ENCODE measurements around the gene MLYCD.
"Not testable (repeated sequence)": the region's sequence is repeated elsewhere in the genome, so short reads cannot be mapped to it uniquely, and the experiment has no call there.

The MLYCD gene

DNA sequence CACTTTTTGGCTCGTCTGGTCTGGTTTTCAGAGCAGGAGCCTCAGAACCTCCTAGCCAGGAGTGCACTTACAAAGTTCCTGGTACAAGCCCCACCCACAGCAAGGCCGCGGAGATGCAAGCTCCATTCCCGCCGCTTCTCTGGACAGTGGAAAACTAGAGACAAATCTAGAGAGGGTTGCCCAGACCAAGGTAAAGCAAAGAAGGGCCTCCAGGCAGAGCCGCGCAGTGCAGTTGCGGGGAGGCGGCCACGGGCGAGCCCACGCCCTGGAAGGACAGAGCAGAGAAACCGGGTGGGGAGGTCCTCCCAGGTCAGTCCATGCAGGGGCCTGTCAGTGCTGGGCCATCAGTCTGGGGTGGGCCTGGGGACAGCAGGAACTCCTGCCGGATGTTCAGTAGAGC, 43.2 kb downstream of the MLYCD start:
- no peak for DNase-seq

DNA sequence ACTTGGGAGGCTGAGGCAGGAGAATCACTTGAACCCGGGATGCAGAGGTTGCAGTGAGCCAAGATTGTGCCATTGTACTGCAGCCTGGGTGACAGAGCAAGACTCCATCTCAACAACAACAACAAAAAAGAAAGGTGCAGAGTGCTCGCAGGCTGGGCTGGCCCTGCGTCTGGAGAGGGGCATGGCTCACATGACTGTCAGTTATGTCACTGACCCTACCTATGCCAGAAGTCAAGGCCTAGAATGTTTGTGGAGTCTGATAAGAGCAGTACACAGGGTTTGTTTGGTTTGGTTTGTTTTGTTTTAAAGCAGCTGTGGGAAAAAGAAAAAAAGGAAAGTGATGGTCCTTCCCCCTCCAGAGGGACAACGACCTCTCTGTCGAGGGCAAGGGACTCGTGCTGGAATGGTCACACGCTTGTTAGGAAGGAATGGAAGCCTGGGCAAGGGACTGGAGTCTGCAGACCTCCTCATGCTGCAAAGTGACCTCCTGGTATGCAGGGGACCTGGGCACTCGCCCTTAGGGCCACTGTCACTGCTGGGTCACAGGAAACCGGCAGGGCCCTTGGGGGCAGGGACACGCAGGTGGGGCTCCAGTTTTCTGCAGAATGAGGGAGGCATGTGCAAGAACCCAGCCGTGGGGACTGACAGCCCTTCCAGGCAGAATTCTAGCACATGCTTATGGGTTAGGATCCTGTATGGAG, 44.0 kb downstream of the MLYCD start:
- no peak for DNase-seq

DNA sequence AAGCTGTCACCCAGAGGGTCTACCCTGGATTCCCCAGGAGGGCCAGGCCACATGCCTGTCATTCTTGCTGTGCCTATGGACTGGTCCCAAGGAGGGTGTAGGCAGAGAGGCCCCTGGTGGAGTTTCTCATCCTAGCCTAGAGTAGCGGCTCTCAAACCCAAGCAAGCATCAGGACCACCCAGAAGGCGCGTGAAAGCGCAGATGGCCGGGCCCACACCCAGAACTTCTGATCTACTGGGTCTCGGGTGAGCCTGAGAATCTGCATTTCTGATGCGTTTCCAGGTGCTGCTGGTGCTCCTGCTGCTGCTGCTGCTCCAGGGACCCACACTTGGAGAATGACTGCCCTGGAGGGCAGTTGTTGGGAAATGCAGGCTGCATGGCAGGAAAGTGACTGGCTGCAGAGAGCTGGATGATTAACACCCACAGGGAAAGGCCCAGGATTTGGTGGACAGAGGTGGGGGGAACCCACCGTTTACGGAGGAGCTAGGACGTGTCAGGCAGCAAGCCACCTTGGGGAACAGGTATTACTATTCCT, 44.7 kb downstream of the MLYCD start:
- no peak for DNase-seq

DNA sequence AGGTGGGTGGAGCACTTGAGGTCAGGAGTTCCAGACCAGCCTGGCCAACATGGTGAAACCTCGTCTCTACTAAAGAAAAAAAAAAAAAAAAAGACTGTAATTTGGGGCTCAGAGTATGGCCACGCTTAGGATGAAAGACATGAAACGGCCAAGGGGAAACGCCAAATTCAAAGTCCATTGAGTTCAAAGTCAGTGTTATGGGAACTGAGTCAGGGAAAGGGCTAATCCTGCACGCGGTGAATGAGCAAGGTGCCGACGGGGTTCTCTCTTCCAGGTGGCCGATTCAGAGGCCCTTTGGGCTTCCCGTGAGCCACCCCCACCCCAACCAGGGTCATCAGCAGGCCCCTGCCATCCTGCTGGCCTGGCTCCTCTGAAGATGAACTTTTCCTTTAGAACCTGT, 46.7 kb downstream of the MLYCD start:
- DNase-seq: no peak

DNA sequence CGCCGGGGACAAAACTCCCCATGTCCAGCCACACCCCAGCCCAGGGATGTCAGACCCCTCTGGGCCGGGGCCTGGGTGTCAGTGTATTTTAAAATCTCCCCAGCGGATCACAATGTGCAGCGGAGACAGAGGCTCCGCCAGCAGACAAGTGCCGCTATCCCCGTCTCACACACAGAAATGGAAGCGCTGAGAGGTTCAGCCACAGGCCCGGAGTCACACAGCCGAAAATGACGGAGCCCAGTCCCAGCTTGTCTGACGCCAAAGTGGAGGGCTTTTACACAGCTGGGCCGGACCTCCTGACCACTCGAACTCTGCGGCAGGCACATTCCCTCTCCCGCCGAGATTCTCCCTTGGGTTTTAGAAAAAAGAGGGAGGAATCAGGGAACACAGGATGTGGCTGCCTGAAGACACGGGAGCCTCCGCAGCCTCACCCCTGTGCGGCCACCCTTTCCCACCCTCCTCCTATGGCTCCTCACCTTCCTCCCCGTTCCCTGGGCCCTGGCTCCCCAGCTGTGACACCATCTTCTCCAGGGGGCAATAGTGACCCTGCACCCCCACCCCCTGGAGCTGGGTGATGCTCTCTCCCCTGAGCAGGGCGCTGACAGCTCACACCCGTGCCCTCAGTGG, 47.4 kb downstream of the MLYCD start:
- DNase-seq: no peak

DNA sequence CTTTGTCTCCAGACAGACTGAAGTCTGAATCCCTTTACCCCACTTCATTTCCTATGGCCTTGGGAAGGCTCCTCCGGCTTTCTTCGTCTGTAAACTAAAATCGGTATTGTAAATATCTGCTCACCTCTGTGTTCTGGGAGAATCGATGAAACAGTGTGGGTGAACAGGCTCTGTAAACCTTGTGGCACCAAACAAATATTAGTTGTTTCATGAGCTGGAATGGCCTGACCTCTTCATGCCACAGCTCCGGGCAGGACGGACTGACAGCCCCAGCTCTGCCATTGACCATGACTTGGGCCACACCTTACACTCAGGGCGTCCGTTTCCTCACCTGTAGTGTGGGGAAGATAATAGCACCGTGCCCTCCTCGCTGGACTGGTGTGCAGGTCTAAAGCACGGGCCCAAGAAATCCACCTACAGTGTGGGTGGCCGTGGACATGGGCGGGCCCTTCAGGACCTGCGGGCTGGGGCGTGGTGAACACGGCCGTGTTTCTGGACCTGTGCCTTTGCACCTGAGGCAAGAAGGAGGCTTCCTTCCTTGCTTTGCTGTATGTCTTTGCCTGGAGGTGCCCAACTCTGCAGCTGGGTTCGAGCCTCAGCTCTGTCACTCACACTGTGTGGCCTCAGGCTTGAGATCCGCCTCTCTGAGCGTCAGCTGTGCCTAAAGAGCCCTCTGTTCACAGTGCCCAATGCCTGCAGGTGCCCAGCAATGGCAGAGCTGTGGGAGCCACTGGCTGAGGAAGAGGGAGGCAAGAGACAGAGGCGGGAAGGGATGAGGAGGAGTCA, 48.1 kb downstream of the MLYCD start:
- no peak for DNase-seq

DNA sequence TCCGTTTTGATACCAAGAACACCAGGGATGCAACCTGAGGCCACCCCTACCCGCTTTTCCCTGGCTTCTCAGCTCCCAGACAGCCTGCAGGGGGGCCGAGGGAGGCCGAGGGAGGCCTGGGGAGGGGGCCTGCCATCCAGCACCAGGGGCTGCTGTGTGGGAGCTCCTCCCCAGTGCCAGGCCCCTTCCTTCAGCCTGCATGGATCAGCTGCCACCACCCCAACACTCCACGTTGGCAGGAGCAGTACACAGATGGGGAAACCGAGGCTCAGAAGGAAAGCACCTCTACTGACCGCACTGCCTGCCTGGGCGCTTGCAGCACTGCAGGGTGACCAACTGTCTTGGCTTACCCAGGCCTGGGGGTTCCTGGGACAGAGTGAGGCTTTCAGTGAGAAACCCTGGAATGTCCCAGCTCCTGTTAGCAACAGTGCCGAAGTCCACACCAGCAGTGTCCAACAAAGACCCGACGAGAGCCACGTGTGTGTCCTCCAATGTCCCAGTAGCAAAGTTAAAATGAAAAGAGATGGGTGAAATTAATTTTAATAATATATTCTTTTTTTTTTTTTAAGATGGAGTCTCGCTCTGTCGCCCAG, 48.8 kb downstream of the MLYCD start:
- DNase-seq: no peak

DNA sequence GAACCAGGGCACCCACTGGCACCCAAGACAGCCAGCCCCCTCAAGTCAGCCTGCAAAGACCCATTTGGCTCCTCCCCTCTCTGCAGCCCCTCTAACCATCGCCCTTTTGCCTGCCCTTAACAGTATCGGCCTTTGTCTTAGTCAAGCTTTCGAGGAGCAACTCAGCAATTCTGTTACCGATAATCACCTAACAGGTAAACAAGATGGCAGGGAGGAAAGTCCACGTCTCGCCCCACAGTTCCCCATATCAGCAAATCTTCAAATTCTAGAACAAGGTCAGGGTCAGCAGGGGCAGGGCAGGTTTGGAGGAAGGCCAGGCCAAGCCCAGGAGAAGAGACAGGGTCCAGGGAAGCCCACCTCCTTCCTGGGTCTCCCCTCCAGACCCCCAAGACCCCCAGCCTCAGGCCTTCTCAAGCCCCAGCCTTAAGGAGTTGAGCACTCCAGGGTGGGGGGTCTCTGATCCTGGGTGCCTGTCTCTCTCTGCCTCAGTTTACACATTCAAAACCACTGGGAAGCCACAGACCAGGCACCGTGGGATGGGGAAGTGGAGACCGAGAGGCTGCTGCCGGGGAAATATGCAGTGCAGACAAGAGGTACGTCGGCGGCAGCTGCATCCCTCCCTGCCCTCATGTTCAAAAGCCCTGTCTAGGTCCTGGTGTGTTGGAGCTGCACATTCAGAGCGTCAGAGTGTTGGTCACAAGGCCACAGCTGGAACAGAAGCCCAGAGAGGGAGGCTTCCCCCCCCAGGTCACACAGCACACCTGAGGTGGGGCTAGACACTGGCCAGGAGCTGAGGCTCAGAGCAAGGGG, 50.2 kb downstream of the MLYCD start:
- DNase-seq: no peak

DNA sequence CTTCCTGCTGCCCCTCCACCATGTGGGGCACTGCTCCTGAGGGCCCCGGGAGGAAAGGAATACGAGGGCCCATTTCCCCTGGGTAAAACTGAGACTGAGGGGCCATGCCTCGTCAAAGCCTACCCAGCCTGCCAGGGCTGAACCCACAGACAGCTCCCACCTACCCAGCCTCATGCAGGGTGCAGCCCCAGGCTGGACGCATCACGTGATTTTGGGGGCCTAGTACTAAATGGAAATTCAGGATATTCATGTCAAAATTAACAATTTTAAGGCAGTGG, 50.7 kb downstream of the MLYCD start:
- no peak for DNase-seq

DNA sequence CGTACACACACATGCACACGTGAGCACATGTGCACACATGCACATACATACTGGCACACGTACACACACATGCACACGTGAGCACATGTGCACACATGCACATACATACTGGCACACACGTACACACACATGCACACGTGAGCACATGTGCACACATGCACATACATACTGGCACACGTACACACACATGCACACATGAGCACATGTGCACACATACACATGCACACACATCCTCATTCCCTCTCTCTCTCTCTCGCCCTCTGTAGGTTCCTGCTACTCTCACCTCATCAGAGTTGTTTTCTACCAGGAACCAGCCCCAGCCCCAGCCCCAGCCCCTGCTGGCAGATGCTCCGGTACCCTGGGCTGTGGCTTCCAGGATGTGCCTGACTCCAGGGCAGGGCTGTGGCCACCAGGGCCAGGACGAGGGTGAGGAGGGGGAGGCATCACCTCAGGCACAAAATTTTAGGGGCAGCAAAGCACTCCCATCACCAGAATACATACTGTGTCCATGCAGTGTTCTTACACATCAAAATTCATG, 52.0 kb downstream of the MLYCD start:
- not testable (repeated sequence) for DNase-seq

DNA sequence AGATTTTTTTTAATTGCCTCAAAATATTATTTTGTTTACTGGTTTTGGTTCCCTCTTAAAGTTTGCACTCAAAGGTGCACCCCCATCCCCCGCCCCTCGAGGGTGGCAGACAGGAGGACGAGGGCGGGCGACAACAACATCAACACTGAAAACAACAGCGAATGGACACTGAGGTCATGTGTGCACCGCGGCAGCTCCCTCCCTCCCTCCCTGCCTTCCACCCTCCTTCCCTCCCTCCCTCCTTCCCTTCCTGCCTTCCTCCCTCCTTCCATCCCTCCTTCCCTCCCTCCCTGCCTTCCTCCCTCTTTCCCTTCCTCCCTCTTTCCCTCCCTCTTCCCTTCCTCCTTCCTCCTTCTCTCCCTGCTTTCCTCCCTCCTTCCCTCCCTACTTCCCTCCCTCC, 52.6 kb downstream of the MLYCD start:
- no peak for DNase-seq

DNA sequence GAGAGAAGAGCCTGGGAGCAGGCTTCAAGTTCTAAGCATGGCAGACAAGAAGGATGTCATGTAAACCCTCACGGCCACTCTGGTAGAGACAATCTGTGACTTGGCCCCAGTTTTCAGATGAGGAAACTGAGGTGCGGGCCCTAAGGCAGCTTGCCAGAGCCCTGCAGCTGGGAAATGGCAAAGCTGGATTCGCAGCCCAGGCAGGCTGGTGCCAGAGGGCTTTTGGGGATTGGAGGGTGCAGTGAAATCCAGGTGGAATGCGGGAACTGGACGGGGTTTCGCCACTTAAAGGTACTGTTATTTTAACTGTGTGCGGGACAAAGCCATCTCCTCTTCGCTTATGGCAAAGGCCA, 53.6 kb downstream of the MLYCD start:
- DNase-seq: no peak

DNA sequence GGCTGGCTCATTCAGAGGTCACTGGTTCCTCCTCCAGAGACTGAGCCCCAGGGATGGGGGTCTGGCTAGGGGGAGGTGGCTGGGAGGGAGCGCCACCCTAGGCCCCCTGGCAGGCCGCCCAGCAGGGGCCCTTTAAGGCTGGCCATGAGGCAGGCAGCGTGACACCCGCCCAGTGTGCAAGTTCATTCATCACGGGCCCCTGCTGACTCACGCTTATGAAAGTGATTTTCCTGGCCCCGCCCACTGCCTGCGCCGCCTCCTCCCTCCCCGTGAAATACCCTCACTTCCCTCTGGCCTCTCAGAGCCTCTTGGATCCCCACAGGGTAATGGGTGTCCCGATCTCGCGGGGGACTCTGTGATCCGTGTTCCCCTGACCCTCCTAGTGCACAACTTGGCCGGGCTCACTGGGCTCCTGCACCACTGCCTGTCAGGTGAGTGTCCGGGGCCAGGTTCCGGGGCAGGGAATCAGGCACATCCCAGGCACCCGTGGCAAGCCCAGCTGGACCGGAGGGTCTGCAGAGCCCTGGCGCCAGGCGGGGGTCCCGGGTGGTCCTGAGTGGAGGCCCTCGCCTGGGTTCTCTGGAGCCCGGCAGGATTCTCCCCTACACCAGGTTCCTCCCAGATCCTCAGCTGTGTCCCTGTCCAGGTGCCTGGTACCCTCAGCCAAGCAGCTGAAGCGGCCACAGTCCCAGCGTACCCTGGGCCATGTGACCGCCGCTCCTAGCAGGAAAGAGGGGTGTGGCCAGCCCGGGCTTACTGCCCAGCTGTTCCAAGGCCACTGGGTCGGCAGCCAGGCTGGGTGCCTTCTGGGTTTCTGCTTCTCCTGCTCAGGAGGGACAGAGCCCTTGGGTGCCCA, 54.3 kb downstream of the MLYCD start, which contains the start of gene OSGIN1:
OSGIN1 (plus strand) TSS at position 301 of the 856 bp plus-strand sequence. CDS start 4,432 bp downstream, outside the sequence.
- DNase-seq: peak; percentile 97

DNA sequence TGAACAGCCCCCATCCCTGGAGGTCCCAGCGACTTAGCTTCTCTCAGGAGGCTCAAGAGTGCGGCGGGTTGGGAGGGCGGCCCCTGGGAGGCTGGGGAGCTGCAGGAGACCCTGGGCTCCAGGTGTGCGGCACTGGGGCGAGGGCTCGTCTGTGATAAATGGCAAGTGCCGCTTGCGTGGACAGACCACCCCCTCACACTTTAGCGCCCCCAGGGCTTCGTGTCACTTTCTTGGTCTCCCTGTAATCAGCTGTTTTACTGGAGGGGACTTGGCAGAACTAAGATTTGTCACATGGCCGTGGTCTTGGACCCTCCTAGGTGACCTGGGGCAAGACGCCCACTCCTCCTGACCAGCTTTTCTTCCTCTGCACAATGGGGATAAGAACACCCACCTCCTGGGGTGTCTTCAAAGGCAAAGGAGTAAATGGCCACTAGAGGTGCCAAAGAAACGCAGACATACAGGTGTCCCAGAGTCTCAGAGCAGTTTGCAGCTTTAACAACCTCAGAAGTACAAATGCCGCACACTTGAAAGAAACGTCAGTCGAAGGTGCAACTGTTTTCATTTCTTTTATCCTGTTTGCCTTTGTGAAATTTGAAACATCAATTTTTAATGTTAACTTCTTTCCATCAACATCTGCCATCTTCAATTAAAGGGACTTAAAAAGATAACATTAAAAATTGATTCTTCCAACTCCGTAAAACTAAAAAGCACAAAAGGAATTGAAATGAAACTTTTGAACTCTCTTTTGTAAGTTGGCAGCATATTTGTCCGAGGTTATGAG, 55.1 kb downstream of the MLYCD start:
- peak; percentile 9 for DNase-seq

DNA sequence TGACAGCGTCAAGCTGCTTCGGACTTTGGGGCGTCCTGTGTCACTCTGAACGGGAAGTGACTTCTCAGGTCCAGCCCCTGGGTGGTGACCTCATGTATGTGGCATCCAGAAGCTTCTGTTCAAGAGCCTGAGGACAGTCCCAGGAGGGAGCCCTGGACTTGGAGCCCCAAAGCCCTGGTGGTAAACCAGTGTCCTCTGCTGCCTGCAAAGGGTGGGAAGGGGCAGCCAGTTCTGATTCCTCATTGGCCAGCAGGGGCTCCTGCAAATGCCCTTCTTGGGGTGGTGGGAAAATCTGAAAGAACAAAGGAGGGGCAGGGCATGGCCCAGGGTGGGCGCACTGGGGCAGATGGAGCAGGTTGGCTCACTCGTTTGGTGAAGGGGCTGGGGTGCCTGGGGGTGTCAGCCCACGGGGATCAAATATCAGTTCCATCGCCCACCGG, 55.7 kb downstream of the MLYCD start:
- DNase-seq: peak; percentile 71

DNA sequence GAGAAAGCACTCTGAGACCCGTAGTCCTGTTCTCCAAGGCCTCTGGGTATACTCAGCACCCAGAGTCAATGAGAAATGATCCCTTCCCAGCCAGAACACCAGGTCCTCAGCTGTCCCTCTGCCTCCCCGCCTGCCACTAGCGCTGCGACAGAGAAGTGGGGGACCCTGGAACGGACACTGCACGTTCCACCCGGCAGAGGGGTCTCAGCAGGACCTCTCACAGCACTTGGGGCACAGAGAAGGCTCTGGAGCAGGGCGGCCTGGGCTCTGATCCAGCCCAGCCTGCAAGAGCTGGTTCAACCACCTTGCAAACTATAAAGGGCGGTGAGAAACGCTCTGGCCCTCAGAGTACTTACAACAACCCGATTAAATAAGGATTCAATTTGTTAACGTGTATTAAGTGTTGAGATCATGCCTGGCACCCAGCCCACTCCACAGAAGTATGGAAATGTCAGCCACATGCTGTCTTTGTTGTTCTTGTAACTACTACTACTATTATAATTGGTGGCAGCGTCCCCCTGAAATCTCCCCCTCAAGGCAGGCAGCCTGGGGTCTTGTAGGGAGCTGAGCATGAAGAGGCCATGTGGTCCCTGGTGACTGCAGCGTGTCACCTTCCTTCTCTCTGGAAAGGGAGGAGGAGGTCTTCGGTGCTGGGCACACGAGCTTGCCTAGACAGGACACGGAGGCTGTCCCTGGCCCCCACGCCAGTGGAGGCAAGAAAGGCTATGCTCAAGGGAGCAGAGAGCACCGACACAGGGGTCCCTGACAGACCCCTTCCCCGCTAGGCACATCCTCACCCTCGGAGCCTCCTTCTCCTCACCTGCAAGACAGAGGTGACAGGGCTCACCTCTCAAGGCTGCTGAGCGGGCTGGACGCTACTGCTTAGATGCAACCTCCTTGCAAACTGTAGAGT, 56.6 kb downstream of the MLYCD start:
- DNase-seq: no peak

DNA sequence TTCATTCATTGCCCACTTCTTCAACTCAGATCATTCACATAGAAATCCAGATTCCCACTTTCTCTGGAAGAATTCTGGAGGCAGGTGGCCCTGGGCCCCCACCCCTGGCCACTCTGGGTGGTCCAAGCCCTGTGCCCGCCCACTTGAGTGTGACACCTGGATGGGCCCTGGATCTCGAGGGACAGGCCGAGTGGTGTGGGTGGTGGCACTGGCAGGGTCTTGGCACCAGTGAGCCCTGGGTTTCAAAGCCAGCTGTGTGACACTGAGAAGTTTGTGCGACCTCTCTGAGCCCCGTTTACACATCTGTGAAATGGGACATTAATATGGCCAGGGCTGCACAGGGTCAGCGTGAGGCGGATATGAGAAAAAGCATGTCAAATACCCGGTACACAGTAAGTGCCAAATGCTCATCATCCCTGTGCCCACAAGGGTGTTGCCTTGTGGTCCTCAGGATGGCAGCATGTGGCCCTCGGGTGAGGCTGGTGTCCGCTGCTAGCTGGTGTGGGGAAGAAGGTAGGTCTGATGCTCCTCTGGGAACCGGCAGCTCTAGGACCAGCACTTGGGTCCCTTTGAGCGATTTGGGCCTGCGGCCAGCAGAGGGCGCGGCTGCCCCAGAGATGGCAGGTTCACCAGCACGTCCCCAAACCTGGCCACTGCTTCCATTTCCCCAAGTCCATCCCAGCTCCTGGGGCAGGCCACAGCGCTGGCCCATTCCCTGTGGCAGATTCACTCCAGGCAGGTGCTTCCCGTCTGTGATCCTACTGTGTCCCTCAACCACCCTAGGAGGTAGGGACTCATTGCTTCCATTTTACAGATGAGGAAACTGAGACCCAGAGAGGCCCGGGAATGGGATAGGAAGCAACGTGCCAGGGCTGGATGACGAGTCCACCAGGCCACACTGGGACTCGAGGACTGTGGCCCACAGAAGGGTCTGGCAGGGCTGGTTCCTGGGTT, 57.7 kb downstream of the MLYCD start:
- peak; percentile 89 for DNase-seq

DNA sequence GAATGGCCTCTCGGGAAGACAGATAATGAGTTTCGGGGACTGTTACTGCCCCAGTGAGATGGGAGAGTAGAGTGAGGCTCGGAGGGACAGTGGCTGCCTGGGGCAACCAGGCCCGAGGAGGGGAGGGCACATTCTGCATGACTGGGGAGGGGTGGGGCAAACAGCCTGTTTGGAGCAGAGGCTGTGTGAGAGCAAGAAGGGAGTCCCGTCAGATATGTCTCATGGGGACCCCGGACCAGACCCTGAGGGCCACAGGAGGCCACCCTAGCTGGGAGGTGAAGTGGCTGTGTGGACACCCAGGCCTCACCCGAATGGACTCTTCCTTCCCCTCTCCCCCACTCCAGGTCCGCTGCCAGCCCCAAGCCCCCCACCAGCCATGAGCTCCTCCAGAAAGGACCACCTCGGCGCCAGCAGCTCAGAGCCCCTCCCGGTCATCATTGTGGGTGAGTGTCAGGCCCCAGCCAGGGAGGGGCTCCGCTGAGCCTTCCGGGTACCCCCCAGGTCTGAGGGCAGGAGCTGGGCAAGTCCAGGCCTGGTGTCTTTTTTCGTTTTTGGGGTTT, 58.5 kb downstream of the MLYCD start:
- DNase-seq: no peak
